Measurements from ENCODE around the gene OR51D1. TPM values are rescaled to one million over a fixed set of nuclear protein-coding genes. Genes with fewer than 3 reads are reported as not detected.
A peak's percentile ranks its signal among the peaks of the same experiment; 100 is the strongest.

The OR51D1 gene
- total RNA-seq, 1 experiment from 2014 or later = not detected

GRCh38 chr11:4619514-4619913, 17.8 kb upstream of the OR51D1 start:
- DNase-seq (no peak), ATAC-seq (no peak)
- BruUV-seq (replicated peaks) = no TSS peak
- Histone ChIP-seq H3K4me3 (ENCODE audit: low read length) (no peak overlapping the region), H3K36me3 (ENCODE audit: low read depth, low read length) (no peaks in the 10 kb centered on the region), H3K4me1 (ENCODE audit: insufficient read depth, low read length) (no peaks in the 10 kb centered on the region), H3F3A (ENCODE audit: low read length, unreplicated experiment) (no peaks in the 10 kb centered on the region), H3K9ac (ENCODE audit: low read length) (no peak overlapping the region), H3K9me3 (ENCODE audit: low read length) (no peaks in the 10 kb centered on the region), H3K27me3 (ENCODE audit: low read length) (peaks cover 29% of the 10 kb centered on the region), H2AFZ (ENCODE audit: low read length) (no peak overlapping the region), H3K4me2 (ENCODE audit: low read length) (no peak overlapping the region), H3K79me2 (ENCODE audit: low read length) (no peaks in the 10 kb centered on the region), H3K9me2 (replicated peaks; ENCODE audit: low read length) (no peaks in the 10 kb centered on the region), H3K27ac (ENCODE audit: low read length) (no peak overlapping the region), H4K20me1 (ENCODE audit: low read length) (no peaks in the 10 kb centered on the region)
- POLR2A ChIA-PET (ENCODE audit: unreplicated experiment) = no interaction called here
- TF ChIP-seq EZH2phosphoT487 (IDR thresholded peaks at IDR 0.05; ENCODE audit: borderline replicate concordance, low read length) = no peak
- no peak for TF ChIP-seq EZH2 (IDR thresholded peaks at IDR 0.05; ENCODE audit: low read length, unreplicated experiment)
- no peak for TF ChIP-seq CTCF (conservative IDR thresholded peaks at IDR 0.05; ENCODE audit: low read depth, low read length)
- CTCF ChIA-PET = no interaction called here
- intact Hi-C loops (cut with micrococcal nuclease) = no loop called here

- ChIA-PET CTCF (no interaction called here), POLR2A (ENCODE audit: unreplicated experiment) (no interaction called here)
- no peaks in the 10 kb centered on the region for H3K4me1 ChIP-seq (ENCODE audit: insufficient read depth, low read length)
- H4K20me1 ChIP-seq (ENCODE audit: low read length) = no peaks in the 10 kb centered on the region
- no peak overlapping the region for H3K4me3 ChIP-seq (ENCODE audit: low read length)
- DNase-seq = peak; percentile 84
- no peak overlapping the region for H2AFZ ChIP-seq (ENCODE audit: low read length)
- ATAC-seq = peak; percentile 85
- no peak overlapping the region for H3K9ac ChIP-seq (ENCODE audit: low read length)
- no peaks in the 10 kb centered on the region for H3K9me3 ChIP-seq (ENCODE audit: low read length)
- no peak for TF ChIP-seq EZH2 (IDR thresholded peaks at IDR 0.05; ENCODE audit: low read length, unreplicated experiment)
- peak; percentile 79 for TF ChIP-seq CTCF (conservative IDR thresholded peaks at IDR 0.05; ENCODE audit: low read depth, low read length)
- H3K4me2 ChIP-seq (ENCODE audit: low read length) = peak overlapping the region; percentile 34; the same call in 1 of the 2 replicates
- H3K9me2 ChIP-seq (replicated peaks; ENCODE audit: low read length) = no peaks in the 10 kb centered on the region
- no peaks in the 10 kb centered on the region for H3K79me2 ChIP-seq (ENCODE audit: low read length)
- intact Hi-C loops (cut with micrococcal nuclease) = loop anchor here (10.0 kb wide), 1 partner anchor 758 kb away; the partner anchor contains the start of gene OR51M1
- no TSS peak for BruUV-seq (replicated peaks)
- H3K36me3 ChIP-seq (ENCODE audit: low read depth, low read length) = no peaks in the 10 kb centered on the region; the same call in 1 of the 2 replicates
- H3F3A ChIP-seq (ENCODE audit: low read length, unreplicated experiment) = no peaks in the 10 kb centered on the region
- H3K27me3 ChIP-seq (ENCODE audit: low read length) = peaks cover 21% of the 10 kb centered on the region
- no peak overlapping the region for H3K27ac ChIP-seq (ENCODE audit: low read length)
Measured at GRCh38 chr11:4626207-4627099, 10.8 kb upstream of the OR51D1 start.

GRCh38 chr11:4636136-4636535, 1.1 kb upstream of the OR51D1 start:
- no peaks in the 10 kb centered on the region for H3K36me3 ChIP-seq (ENCODE audit: low read depth, low read length)
- no peak overlapping the region for H3K4me2 ChIP-seq (ENCODE audit: low read length)
- no peak overlapping the region for H3K4me3 ChIP-seq (ENCODE audit: low read length)
- no peak for TF ChIP-seq EZH2phosphoT487 (IDR thresholded peaks at IDR 0.05; ENCODE audit: borderline replicate concordance, low read length)
- TF ChIP-seq CTCF (conservative IDR thresholded peaks at IDR 0.05; ENCODE audit: low read depth, low read length) = no peak
- TF ChIP-seq EZH2 (IDR thresholded peaks at IDR 0.05; ENCODE audit: low read length, unreplicated experiment) = no peak
- ChIA-PET CTCF (no interaction called here), POLR2A (ENCODE audit: unreplicated experiment) (no interaction called here)
- H3F3A ChIP-seq (ENCODE audit: low read length, unreplicated experiment) = no peaks in the 10 kb centered on the region
- no peaks in the 10 kb centered on the region for H3K9me3 ChIP-seq (ENCODE audit: low read length)
- intact Hi-C loops (cut with micrococcal nuclease) = no loop called here
- no peak overlapping the region for H3K27ac ChIP-seq (ENCODE audit: low read length)
- no peaks in the 10 kb centered on the region for H4K20me1 ChIP-seq (ENCODE audit: low read length)
- no peaks in the 10 kb centered on the region for H3K9me2 ChIP-seq (replicated peaks; ENCODE audit: low read length)
- BruUV-seq (replicated peaks) = no TSS peak
- H3K9ac ChIP-seq (ENCODE audit: low read length) = no peak overlapping the region
- ATAC-seq (no peak), DNase-seq (no peak)
- no peak overlapping the region for H2AFZ ChIP-seq (ENCODE audit: low read length)
- H3K79me2 ChIP-seq (ENCODE audit: low read length) = no peaks in the 10 kb centered on the region
- H3K4me1 ChIP-seq (ENCODE audit: insufficient read depth, low read length) = no peaks in the 10 kb centered on the region
- H3K27me3 ChIP-seq (ENCODE audit: low read length) = no peaks in the 10 kb centered on the region

Measured in PC-3 (cell line).